Measurements from ENCODE around the gene NEK6. TPM values are rescaled to one million over a fixed set of nuclear protein-coding genes. Genes with fewer than 3 reads are reported as not detected.
"Not testable (repeated sequence)": the region's sequence is repeated elsewhere in the genome, so short reads cannot be mapped to it uniquely, and the experiment has no call there.

The NEK6 gene
- total RNA-seq, 2 experiments from 2014 or later, result 0.89 to 1.7 TPM

DNA sequence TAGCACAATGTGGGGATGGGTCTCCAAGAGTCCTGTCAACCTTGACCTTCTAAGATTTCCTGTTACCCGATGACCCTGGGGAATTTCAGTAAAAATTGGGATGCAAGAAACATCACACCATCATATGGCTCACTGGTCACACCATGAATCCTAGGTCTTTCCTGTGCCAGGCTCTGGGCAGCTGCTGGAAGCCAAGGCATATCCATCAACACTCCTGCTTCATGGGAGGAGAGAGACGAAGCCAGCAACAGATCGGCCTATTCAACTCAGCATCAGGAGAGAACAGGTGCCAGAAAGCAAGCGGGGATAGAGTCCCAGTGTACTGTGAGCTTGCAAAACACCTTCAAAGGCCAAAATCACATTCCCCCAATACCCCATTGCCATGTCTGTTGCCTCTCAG, 6.5 kb upstream of the NEK6 start:
- TF ChIP-seq, protein P1, sequence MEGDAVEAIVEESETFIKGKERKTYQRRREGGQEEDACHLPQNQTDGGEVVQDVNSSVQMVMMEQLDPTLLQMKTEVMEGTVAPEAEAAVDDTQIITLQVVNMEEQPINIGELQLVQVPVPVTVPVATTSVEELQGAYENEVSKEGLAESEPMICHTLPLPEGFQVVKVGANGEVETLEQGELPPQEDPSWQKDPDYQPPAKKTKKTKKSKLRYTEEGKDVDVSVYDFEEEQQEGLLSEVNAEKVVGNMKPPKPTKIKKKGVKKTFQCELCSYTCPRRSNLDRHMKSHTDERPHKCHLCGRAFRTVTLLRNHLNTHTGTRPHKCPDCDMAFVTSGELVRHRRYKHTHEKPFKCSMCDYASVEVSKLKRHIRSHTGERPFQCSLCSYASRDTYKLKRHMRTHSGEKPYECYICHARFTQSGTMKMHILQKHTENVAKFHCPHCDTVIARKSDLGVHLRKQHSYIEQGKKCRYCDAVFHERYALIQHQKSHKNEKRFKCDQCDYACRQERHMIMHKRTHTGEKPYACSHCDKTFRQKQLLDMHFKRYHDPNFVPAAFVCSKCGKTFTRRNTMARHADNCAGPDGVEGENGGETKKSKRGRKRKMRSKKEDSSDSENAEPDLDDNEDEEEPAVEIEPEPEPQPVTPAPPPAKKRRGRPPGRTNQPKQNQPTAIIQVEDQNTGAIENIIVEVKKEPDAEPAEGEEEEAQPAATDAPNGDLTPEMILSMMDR (IDR thresholded peaks at IDR 0.05), result no peak
- no peak overlapping the region for H3K27ac Mint-ChIP-seq
- no peak for DNase-seq

DNA sequence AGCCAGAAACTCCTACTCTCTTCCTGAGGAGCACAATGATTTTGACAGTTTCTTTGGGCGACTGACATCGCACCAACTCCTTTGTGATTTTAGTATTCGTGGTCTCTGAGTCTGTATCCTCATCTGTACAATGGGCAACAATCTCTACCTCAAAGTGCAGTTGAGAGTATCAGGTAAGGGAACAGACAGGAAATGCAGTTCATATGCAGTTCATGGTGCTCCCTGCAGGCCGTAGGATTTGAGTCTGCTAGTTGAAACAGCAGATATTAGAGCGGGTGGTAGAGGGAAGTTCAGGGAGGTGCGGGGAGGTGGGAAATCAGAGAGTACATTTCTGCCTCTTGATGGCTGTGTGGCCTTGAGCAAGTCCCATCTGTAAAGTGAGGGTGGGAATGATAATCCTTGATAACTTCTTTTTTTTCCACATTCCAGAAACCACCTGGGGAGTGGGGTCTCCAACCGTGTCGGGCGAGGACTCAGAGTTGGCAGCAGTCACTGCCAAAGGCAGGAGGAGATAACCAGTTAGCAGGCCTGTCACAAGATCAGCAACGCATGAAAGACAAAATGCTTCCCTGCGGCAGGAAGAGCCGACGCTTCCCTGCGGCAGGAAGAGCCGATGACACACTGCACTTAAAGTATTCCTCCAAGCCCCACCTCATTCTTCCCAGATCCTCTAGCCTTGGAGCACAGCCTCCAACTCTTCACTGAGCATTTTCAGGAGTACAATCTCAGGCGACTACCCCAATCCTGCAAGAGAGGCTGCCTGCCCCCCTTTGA, 6.0 kb upstream of the NEK6 start:
- H3K4me3 Mint-ChIP-seq, result no peak overlapping the region
- H3K27ac Mint-ChIP-seq, result no peak overlapping the region
- no peaks in the 10 kb centered on the region for H3K9me3 Mint-ChIP-seq
- Histone ChIP-seq H3K9me3 (ENCODE audit: control insufficient read depth in 1 of 2, insufficient read depth in 1 of 2, low read length in 2 of 2) (peaks cover 0 to 4% of the 10 kb centered on the region in 2 experiments), H3K4me3 (ENCODE audit: low read length) (no peak overlapping the region), H3K36me3 (ENCODE audit: insufficient read depth, low read length) (no peaks in the 10 kb centered on the region), H3K27ac (ENCODE audit: low read depth in 1 of 2, low read length in 2 of 2) (no peak overlapping the region), H3K4me1 (ENCODE audit: insufficient read depth, low read length) (peaks cover 6% of the 10 kb centered on the region), H3K27me3 (ENCODE audit: control insufficient read depth in 1 of 2, insufficient read depth in 2 of 2, low read length in 2 of 2) (no peaks in the 10 kb centered on the region)
- no peaks in the 10 kb centered on the region for H3K36me3 Mint-ChIP-seq (ENCODE audit: low read depth)
- ChIA-PET POLR2A (no interaction called here), CTCF (no interaction called here)
- ATAC-seq (ENCODE audit: poor library complexity) (no peak), DNase-seq (no peak)
- intact Hi-C loops (cut with DNase I, micrococcal nuclease), result no loop called here
- TF ChIP-seq, protein P1 (IDR thresholded peaks at IDR 0.05), result no peak
- peaks cover 22% of the 10 kb centered on the region for H3K27me3 Mint-ChIP-seq
- H3K4me1 Mint-ChIP-seq (ENCODE audit: low read depth), result peaks cover 8% of the 10 kb centered on the region

More for the DNA sequence above, 6.5 kb upstream of the NEK6 start:
- Histone ChIP-seq H3K4me3 (ENCODE audit: low read length) (no peak overlapping the region), H3K9me3 (ENCODE audit: control insufficient read depth in 1 of 2, insufficient read depth in 1 of 2, low read length in 2 of 2) (peaks cover 0 to 4% of the 10 kb centered on the region in 2 experiments), H3K36me3 (ENCODE audit: insufficient read depth, low read length) (no peaks in the 10 kb centered on the region), H3K27ac (ENCODE audit: low read depth in 1 of 2, low read length in 2 of 2) (no peak overlapping the region), H3K4me1 (ENCODE audit: insufficient read depth, low read length) (peaks cover 6% of the 10 kb centered on the region), H3K27me3 (ENCODE audit: control insufficient read depth in 1 of 2, insufficient read depth in 2 of 2, low read length in 2 of 2) (no peaks in the 10 kb centered on the region)
- no peak overlapping the region for H3K4me3 Mint-ChIP-seq
- no peak for ATAC-seq (ENCODE audit: poor library complexity)
- ChIA-PET POLR2A (no interaction called here), CTCF (no interaction called here)
- intact Hi-C loops (cut with DNase I, micrococcal nuclease), result no loop called here
- no peaks in the 10 kb centered on the region for H3K9me3 Mint-ChIP-seq
- peaks cover 16% of the 10 kb centered on the region for H3K27me3 Mint-ChIP-seq
- H3K4me1 Mint-ChIP-seq (ENCODE audit: low read depth), result peaks cover 8% of the 10 kb centered on the region
- H3K36me3 Mint-ChIP-seq (ENCODE audit: low read depth), result no peaks in the 10 kb centered on the region

DNA sequence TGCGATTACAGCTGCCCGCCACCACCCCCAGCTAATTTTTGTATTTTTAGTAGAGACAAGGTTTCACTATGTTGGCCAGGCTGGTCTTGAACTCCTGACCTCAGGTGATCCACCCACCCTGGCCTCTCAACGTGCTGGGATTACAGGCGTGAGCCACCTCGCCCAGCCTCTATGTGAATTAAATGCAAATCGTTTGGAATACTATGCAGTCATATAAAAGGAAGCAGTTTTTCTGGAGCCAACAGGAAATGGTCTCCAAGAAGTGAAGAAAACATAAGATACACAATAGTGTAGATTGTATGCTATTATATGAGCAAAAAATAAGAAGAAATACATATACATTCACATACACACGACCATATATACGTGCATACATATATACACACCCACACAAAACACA, 4.9 kb upstream of the NEK6 start:
- ATAC-seq (ENCODE audit: poor library complexity); intact Hi-C loops (cut with DNase I, micrococcal nuclease); H3K9me3 Mint-ChIP-seq; H3K36me3 ChIP-seq (ENCODE audit: insufficient read depth, low read length); DNase-seq; H3K27me3 ChIP-seq (ENCODE audit: control insufficient read depth in 1 of 2, insufficient read depth in 2 of 2, low read length in 2 of 2); H3K9me3 ChIP-seq (ENCODE audit: control insufficient read depth in 1 of 2, insufficient read depth in 1 of 2, low read length in 2 of 2); CTCF ChIA-PET; POLR2A ChIA-PET; H3K36me3 Mint-ChIP-seq (ENCODE audit: low read depth); H3K27ac Mint-ChIP-seq; H3K4me3 ChIP-seq (ENCODE audit: low read length); H3K4me3 Mint-ChIP-seq; H3K27ac ChIP-seq (ENCODE audit: low read depth in 1 of 2, low read length in 2 of 2): not testable (repeated sequence)
- H3K4me1 ChIP-seq (ENCODE audit: insufficient read depth, low read length), result peaks cover 12% of the 10 kb centered on the region
- peaks cover 31% of the 10 kb centered on the region for H3K27me3 Mint-ChIP-seq
- H3K4me1 Mint-ChIP-seq (ENCODE audit: low read depth), result peaks cover 13% of the 10 kb centered on the region

DNA sequence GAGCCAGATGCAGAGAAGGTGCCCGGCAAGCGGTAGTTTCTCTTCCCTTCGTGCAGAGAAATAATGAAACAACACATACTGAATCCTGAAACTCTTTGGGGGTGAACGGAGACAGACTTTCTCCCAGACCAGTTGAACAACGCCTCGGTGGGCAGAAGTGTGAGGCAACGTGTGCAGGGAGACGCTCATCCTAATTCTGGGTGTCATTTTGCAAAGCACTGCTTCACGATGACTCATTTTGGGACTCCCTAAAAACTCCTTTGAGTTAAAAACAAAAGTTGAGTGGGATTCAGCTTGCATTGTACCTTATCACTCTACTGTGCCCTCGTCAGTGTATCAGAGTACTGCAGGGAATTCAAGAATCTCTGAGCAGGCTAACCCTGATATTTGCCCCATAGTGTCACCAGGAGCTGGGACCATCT, 3.5 kb upstream of the NEK6 start:
- Histone ChIP-seq H3K27me3 (ENCODE audit: control insufficient read depth in 1 of 2, insufficient read depth in 2 of 2, low read length in 2 of 2) (peaks cover 0 to 10% of the 10 kb centered on the region in 2 experiments), H3K27ac (ENCODE audit: low read depth in 1 of 2, low read length in 2 of 2) (no peak overlapping the region), H3K36me3 (ENCODE audit: insufficient read depth, low read length) (no peaks in the 10 kb centered on the region), H3K9me3 (ENCODE audit: control insufficient read depth in 1 of 2, insufficient read depth in 1 of 2, low read length in 2 of 2) (peaks cover 0 to 4% of the 10 kb centered on the region in 2 experiments), H3K4me1 (ENCODE audit: insufficient read depth, low read length) (peaks cover 23% of the 10 kb centered on the region), H3K4me3 (ENCODE audit: low read length) (no peak overlapping the region)
- CTCF ChIA-PET, result no interaction called here
- Mint-ChIP-seq H3K4me1 (ENCODE audit: low read depth) (peaks cover 18% of the 10 kb centered on the region), H3K27me3 (peaks cover 42% of the 10 kb centered on the region), H3K27ac (no peak overlapping the region), H3K4me3 (peak overlapping the region; percentile 8), H3K9me3 (no peaks in the 10 kb centered on the region), H3K36me3 (ENCODE audit: low read depth) (no peaks in the 10 kb centered on the region)
- ATAC-seq (ENCODE audit: poor library complexity) (no peak), DNase-seq (peak in 2 of 14 experiments; percentile 30 to 37)
- TF ChIP-seq, protein P1 (IDR thresholded peaks at IDR 0.05), result no peak
- POLR2A ChIA-PET, result no interaction called here
- intact Hi-C loops (cut with DNase I, micrococcal nuclease), result no loop called here
